ENCODE measurements around the gene SLMAP.

SLMAP gene

GRCh38 chr3:57752307-57752706 is 3.8 kb upstream of the SLMAP start:
- no peak for DNase-seq

DNA sequence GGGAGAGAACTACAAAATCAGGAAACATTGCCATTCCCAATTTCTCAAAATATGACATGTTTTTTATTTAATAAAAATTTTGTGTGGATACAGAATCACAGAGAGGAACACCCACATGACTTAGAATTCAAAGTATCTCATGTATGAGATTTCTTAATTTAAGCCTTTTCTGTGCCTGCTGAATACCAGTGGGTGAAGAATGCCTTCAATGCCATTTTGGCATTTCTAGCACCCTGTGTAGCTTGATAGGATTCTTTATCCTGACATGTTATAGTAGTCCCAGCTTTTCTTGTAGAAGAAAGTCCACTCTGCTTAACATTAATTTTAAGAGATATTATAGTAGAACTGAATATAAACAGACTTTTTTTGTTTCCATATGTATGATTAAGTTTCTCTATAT is 3.1 kb upstream of the SLMAP start:
- no peak for DNase-seq

- DNase-seq: peak; percentile 34 to 62
These were observed 787 bp upstream of the SLMAP start for GRCh38 chr3:57755368-57755675.

DNA sequence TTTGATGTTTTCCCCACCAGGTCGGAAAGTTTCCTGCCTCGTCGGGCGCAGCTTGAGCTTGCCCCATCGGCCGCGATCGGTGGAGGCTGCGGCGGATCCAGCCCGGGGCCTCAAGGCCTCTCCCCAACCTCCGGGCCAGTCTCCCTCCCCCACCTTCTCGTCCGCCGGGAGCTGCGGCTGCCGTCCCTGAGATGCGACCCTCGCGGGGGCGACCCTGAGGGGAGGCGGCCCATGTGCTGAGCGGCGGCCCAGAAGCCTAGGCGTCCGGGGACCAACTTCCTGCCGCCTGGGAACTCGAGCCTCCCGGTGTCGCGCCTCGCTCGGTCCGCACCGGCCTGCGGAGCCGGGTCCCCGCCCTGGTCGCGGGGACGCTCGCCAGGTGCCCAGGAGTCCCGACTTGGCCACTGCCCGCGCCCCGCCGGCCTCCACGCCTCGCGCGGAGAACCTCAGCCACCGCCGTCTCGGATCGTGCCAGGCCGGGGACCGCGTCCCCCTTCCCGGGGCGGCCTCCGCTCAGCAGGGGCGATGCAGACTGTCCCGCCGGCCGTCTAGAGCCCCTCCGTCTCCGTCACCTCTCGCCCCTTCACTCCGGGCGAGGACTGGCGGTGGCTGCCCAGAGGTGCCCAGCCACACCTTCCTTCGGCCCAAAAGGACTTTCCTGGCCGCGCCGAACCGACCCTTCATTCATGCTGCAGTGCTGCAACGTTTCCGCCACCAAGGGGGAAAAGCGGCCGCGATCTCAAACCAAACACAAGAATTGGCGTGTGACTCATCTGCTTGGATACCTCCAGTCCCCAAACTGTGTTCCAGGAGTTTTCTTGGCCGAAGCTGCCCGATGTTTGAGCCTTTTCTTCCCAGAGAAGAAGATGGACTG is 656 bp downstream of the SLMAP start:
- peak in 1 of 2 donors; percentile 32 for DNase-seq

DNA sequence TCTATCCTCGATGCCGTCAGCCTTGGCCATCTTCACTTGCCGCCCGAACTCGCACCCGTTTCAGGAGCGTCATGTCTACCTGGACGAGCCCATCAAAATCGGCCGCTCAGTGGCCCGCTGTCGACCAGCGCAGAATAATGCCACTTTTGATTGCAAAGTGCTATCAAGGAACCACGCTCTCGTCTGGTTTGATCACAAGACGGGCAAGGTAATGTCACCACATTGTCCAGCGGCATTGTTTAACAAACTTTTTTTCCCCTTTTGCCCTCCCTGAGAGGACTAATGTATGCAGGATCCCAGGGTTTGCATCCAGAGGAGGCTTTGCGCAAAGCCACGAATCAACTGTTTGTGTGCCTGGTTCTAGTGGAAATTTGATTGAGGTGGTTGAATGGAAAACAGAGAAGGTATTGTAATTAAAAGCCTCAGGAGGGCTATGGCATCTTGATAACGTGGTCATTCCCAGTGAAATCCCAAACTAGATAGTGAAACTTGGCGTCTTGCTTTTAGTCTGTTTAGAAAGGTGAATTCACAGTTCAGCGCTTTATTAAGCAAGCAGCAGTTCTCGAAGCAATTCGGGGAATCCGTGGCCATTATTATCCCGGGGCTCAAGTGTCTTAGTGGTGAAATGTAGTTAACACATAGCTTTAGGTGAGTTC is 1.7 kb downstream of the SLMAP start:
- no peak for DNase-seq

DNA sequence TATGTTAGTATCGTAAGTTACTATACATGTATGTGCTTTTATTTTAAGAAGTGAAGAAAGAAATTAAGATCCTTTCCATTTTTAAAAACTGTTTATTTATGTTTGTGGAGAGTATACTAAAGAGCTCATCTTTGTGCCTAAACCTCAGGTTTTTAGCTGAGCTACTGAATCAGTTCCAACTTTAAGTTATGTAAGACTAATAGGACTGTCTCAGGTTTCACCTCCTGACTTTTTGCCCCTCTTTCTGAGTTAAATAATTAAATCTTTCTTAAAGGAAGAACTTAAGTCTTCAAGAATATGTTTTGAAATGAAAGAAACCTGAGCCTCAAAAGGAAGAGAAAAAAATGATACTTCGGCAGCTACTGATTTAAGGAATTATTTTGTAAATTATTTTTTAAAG is 2.6 kb downstream of the SLMAP start:
- DNase-seq: no peak

DNA sequence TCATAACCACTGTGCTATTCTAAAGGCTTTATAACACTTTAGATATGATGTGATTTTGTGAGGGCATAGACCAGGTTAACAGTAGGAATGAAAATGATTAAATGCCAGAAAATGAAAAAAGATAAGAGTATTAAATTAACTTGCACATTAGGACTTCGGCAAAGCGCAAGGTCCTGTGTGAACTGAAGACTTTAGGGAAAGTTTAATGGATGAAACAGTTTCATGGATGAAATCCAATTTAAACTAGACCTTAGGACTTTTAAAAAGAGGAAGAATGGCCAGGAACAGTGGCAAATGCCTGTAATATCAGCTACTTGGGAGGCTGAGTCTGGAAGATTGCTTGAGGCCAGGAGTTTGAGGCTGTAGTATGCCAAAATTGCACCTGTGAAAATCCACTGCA is 8.7 kb downstream of the SLMAP start:
- no peak for DNase-seq

- DNase-seq: no peak
These were observed 12.5 kb downstream of the SLMAP start for GRCh38 chr3:57768595-57768994.

DNA sequence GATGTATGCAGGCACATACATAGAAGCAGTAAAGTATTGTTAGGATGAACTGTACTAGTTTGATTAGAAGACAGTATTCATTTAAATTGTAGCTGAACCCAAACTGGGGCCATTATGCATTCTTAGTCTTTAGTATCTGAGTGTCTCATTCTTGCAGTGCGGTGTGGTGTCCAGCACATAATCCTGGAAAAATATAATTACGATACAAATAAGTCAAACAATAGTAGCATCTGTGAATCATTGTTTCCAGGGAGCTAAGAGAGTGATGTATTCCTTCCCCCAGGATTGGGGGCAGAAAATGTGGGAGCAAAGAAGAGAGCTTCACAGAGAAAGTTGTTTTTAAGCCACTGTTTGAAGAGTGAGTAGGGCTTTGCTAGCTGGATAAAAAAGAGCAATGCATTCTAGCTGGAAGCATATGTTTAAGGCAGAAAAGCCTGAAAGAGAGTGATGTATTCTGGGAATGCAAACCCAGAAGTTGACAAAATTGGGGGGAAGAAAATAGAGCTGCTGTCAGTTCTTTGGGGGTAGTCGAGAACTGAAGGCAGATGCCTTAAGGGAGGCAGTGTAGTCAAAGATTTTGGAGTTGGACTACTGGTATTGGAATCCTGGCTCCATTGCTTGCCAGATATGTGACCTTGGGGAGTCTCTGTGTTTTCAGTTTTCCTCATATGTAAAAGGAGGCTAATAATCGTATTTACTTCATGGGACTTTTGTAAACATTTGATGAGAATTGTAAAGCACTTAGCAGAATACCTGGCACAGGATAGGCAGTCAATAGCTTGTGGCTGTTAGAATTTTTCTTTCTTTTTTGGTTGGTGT is 14.1 kb downstream of the SLMAP start:
- no peak for DNase-seq

DNA sequence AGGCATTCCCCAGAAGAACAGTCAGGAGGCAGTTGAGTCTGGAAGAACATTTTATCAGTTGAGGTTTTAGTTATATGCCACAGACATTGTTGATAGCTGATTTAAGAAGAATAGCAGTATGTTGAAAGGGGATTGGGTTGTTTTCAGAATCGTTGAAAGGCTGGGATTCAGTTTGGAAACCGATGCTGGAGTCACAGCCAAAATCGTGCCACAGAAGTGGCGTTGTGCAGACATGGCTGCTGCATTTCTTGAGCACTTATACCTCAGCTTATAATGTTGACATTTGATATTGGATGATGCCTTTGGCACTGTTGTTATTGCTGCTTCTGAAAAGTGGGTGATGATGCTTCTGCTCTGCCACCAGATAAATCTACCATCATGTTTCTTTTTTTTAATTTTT is 16.1 kb downstream of the SLMAP start:
- no peak for DNase-seq

DNA sequence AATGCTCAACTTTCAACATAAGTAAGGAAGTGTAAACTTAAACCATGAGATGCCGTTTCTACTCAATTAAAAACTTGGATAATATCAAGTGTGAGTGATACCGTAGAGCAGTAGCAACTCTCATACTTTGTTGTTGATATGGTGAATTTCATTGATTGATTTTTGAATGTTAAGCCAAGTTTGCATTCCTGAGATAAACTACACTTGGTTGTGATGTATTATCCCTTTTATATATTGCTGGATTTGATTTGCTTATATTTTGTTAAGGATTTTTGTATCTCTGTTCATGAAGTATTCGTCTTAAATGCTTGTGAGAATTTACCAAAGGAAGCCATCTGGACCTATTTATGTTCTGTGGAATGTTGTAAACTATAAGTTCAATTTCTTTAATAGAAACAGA is 21.7 kb downstream of the SLMAP start:
- DNase-seq: no peak

- peak; percentile 37 to 39 for DNase-seq
These were observed 22.4 kb downstream of the SLMAP start for GRCh38 chr3:57778494-57778893.

GRCh38 chr3:57779666-57780065 is 23.6 kb downstream of the SLMAP start:
- DNase-seq: no peak

DNA sequence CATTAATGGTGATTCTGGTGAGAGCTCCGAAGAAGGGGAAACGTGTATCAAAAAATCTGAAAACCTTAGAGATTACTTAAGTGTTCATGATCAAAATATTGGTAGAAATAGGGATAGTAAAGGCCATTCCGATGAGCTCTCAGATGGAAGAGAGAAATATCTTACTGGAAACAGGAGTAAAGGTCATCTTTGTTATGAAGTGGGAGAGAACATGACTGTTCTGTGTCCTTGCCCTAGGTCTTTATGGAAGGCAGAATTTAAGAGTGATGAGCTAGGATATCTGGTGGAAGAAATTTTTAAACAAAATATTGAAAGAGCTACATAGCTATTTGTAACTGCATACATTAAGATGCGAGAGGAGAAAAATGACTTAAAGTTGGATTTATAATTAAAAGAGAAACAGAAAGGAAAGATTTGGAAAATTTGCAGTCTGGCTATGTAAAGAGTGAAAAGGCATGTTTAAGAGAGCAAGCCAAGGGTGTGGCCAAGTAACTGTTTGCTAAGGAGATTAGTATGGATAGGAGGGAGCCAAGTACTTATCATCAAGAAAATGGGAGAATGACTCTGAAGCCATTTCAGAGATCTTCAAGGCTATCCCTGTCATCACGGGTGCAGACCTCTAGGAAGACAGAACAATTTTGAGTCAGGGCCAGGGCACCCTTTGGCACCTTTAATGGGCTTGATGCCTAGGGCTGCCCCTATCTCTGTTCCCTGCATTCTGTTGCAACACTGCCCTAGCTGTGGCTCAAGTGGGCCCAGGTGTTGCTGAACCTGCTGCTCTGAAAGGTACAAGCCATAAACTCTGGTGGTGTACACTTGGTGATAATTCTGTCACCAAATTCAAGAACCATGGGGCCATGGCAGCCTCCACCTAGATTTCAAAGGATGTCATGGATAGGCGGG is 27.3 kb downstream of the SLMAP start:
- DNase-seq: no peak

GRCh38 chr3:57784089-57784735 is 28.1 kb downstream of the SLMAP start:
- DNase-seq: no peak

- no peak for DNase-seq
These were observed 29.3 kb downstream of the SLMAP start for GRCh38 chr3:57785446-57785845.

DNA sequence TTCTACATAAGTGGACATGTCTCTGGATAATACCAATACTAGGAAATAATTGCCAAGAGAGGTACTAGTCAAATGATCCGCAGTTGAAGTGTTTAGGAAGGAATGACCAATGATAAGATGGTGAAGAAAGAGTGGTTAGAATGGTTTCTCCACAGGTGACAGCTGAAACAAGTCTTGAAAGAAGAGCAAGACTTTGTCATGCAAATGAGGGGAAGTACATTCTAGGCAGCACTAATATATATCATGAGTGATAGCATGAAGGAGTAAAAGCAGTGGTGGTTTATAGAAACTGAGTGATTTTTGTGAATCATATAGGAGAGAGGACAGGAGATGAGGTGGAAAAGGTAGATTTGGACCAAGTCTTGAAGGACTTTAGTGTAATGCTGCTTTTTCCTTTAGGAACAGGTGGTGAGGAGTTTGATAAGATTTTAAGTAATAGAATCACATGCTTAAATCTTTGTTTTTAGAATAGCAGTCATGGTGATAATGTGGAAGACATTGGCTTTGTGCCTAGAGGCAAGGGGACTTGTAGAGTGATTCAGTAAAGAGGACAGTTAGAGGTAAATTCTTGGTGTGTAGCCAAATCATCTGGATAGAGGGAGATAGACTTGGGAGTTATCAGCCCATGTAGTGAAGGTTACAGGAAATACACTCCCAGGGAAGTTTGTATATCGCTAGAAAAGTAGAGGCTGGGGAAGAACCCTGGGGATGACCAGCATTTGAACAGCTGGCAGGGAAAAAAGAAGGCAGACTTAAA is 31.9 kb downstream of the SLMAP start:
- no peak for DNase-seq

DNA sequence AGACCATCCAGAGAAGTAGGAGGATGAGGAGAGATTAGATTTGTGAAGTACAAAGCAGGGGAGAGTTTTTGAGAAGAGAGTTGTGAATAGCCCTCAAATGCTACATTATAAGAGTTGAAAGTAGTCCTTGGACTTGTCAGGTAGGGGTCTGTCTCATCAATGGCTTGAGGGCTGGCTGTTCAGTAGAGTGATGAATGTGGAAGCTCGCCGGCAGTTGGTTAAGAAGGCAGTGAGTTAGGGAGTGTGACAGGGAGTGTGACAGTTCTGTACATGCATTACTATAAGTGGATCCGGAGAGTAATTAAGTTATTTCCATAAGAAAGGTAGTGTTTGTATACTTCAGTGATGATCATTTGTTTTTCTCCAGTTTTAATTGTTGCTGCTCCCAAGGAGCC is 32.5 kb downstream of the SLMAP start:
- DNase-seq: no peak

DNA sequence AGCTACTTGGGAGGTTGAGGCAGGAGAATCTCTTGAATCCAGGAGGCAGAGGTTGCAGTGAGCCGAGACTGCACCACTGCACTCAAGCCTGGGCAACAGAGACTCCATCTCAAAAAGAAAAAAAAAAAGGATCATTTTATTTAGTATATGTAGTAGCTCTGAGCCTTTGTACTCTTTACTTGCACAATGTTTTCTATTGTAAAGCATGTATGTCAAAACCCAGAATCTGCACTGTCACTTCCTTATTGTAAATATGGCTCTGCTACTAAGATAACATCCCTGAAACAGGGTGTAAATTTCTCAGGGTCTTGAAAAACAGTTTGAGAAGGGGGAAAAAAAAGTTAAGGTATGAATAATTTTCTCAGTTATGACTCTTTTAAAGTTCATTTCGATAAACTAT is 35.1 kb downstream of the SLMAP start:
- DNase-seq: peak; percentile 62 to 88

DNA sequence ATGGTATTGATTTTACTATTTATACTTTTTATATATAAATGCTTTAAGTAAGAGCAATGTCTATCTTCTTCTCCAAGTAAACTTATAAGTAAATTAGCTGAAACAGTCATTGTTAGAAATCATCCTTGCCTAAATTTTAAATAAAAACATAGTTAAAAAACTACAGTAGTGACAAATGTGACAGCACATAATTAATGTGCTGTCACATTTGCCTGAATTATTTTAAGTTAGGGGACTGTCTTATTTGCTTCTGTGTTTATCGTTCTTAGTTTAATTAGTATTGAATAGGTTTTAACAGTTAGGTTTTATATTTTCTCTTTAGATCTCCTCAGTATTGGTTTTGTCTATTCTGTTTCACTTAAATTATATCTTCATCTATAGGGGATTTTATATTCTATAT is 36.1 kb downstream of the SLMAP start:
- no peak for DNase-seq

DNA sequence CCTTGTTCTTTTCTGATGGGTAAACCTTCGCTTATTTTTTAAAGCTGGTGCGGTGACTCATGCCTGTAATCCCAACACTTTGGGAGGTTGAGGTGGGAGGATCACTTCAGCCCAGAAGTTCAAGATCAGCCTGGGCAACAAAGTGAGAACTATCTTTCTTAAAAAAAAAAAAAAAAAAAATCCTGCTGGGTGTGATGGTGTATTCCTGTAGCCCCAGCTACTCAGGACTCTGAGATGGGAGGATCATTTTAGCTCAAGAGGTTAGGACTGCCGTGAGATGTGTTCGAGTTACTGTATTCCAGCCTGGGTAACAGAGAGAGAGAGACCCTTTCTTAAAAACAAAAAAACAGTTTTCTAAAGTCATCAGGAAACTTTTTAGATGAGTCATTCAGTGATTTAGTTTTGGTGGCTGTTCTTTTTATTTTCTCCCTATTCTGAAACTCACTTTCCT is 37.7 kb downstream of the SLMAP start:
- DNase-seq: peak in 1 of 2 donors; percentile 17
